Hepatocyte (in vitro differentiated cells): ENCODE measurements around the gene BUB1B. TPM values are rescaled to one million over a fixed set of nuclear protein-coding genes. Genes with fewer than 3 reads are reported as not detected.
A peak's percentile ranks its signal among the peaks of the same experiment; 100 is the strongest.

Source experiments
- DNase-seq: peaks from one replicate; pipeline ENCODE4 v3.0.0-alpha.2; 2016; ENCODE audit warnings: low spot score
- H2AFZ ChIP-seq: fragments of 200-600 bp; sonication (generic); 2 replicates; pipeline ENCODE4 v1.6.0; 2016; ENCODE audit warnings: antibody characterized with exemption, mild to moderate bottlenecking
- H3K27ac ChIP-seq: fragments of 200-600 bp; sonication (generic); 2 replicates; pipeline ENCODE4 v1.5.1; 2016; ENCODE audit warnings: mild to moderate bottlenecking
- H3K27me3 ChIP-seq: fragments of 200-600 bp; sonication (generic); 2 replicates; pipeline ENCODE4 v1.6.1; 2016
- H3K36me3 ChIP-seq: fragments of 200-600 bp; sonication (generic); replicated peaks from 2 replicates; pipeline ENCODE4 v1.5.1; 2016; ENCODE audit warnings: low read depth; ENCODE audit not compliant: insufficient read depth
- H3K4me1 ChIP-seq: fragments of 200-600 bp; sonication (generic); 2 replicates; pipeline ENCODE4 v1.5.1; 2016; ENCODE audit warnings: mild to moderate bottlenecking, moderate library complexity; ENCODE audit not compliant: insufficient read depth
- H3K4me2 ChIP-seq: fragments of 200-600 bp; sonication (generic); 2 replicates; pipeline ENCODE4 v1.6.0; 2016
- H3K4me3 ChIP-seq: fragments of 200-600 bp; sonication (generic); 2 replicates; pipeline ENCODE4 v1.5.1; 2016; ENCODE audit warnings: mild to moderate bottlenecking
- H3K79me2 ChIP-seq: fragments of 200-600 bp; sonication (generic); 2 replicates; pipeline ENCODE4 v1.6.0; 2017; ENCODE audit warnings: mild to moderate bottlenecking
- H3K9me2 ChIP-seq: fragments of 200-600 bp; sonication (generic); replicated peaks from 2 replicates; pipeline ENCODE4 v1.6.0; 2017; ENCODE audit warnings: mild to moderate bottlenecking; ENCODE audit not compliant: insufficient read depth
- H3K9me3 ChIP-seq: fragments of 200-600 bp; sonication (generic); 2 replicates; pipeline ENCODE4 v1.5.1; 2016; ENCODE audit warnings: low read depth, mild to moderate bottlenecking
- H4K20me1 ChIP-seq: fragments of 200-600 bp; sonication (generic); 2 replicates; pipeline ENCODE4 v1.6.0; 2016; ENCODE audit warnings: mild to moderate bottlenecking; ENCODE audit not compliant: insufficient read depth, poor library complexity, severe bottlenecking
- EZH2 ChIP-seq: fragments of 200-600 bp; sonication (generic); IDR thresholded peaks from 2 replicates; pipeline ENCODE4 v1.6.1; 2016; ENCODE audit warnings: antibody characterized with exemption, mild to moderate bottlenecking, borderline replicate concordance
- EZH2phosphoT487 ChIP-seq: fragments of 200-600 bp; sonication (generic); IDR thresholded peaks from one replicate; pipeline ENCODE4 v1.6.1; 2018; ENCODE audit warnings: antibody characterized with exemption, mild to moderate bottlenecking, low read depth, moderate library complexity; ENCODE audit not compliant: unreplicated experiment, severe bottlenecking
- WGBS: methylation state at CpG from one replicate; pipeline ENCODE4 v1.1.6; 2016; ENCODE audit warnings: low lambda C conversion rate; ENCODE audit errors: missing lambda C conversion rate; 5-methylcytosine and 5-hydroxymethylcytosine counted together
- polyA plus RNA-seq: library from polyadenylated mRNA; unstranded; fragments of >200 nt; fragmentation: Nextera tagmentation; extraction: Ambion mirVana; gene quantifications from 2 replicates; pipeline ENCODE4 v1.2.1, GENCODE V29; 2016
- total RNA-seq: library from RNA; depleted of rRNA; stranded (reverse); fragments of >200 nt; gene quantifications from 2 replicates; pipeline ENCODE4 v1.2.3, GENCODE V29; 2014
- TF ChIP-seq, protein P1 (sequence below): fragments of 200-600 bp; sonication (generic); IDR thresholded peaks from 2 replicates; pipeline ENCODE4 v1.5.1; 2016; ENCODE audit warnings: antibody characterized with exemption, mild to moderate bottlenecking; ENCODE audit not compliant: poor library complexity

BUB1B gene, protein sequence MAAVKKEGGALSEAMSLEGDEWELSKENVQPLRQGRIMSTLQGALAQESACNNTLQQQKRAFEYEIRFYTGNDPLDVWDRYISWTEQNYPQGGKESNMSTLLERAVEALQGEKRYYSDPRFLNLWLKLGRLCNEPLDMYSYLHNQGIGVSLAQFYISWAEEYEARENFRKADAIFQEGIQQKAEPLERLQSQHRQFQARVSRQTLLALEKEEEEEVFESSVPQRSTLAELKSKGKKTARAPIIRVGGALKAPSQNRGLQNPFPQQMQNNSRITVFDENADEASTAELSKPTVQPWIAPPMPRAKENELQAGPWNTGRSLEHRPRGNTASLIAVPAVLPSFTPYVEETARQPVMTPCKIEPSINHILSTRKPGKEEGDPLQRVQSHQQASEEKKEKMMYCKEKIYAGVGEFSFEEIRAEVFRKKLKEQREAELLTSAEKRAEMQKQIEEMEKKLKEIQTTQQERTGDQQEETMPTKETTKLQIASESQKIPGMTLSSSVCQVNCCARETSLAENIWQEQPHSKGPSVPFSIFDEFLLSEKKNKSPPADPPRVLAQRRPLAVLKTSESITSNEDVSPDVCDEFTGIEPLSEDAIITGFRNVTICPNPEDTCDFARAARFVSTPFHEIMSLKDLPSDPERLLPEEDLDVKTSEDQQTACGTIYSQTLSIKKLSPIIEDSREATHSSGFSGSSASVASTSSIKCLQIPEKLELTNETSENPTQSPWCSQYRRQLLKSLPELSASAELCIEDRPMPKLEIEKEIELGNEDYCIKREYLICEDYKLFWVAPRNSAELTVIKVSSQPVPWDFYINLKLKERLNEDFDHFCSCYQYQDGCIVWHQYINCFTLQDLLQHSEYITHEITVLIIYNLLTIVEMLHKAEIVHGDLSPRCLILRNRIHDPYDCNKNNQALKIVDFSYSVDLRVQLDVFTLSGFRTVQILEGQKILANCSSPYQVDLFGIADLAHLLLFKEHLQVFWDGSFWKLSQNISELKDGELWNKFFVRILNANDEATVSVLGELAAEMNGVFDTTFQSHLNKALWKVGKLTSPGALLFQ
- total RNA-seq (7.6 and 11.9 TPM in 2 replicates), polyA plus RNA-seq (5.3 and 10.7 TPM in 2 replicates)

- no peaks in the 10 kb centered on the region for H3K9me2 ChIP-seq
- H3K36me3 ChIP-seq = no peaks in the 10 kb centered on the region
- no peaks in the 10 kb centered on the region for H3K9me3 ChIP-seq
- peak within 1 kb of the TSS; percentile 91 for H2AFZ ChIP-seq
- TF ChIP-seq EZH2phosphoT487 (no peak), EZH2 (no peak)
- TF ChIP-seq, protein P1, sequence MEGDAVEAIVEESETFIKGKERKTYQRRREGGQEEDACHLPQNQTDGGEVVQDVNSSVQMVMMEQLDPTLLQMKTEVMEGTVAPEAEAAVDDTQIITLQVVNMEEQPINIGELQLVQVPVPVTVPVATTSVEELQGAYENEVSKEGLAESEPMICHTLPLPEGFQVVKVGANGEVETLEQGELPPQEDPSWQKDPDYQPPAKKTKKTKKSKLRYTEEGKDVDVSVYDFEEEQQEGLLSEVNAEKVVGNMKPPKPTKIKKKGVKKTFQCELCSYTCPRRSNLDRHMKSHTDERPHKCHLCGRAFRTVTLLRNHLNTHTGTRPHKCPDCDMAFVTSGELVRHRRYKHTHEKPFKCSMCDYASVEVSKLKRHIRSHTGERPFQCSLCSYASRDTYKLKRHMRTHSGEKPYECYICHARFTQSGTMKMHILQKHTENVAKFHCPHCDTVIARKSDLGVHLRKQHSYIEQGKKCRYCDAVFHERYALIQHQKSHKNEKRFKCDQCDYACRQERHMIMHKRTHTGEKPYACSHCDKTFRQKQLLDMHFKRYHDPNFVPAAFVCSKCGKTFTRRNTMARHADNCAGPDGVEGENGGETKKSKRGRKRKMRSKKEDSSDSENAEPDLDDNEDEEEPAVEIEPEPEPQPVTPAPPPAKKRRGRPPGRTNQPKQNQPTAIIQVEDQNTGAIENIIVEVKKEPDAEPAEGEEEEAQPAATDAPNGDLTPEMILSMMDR = no peak
- 2% methylated on average over 53 of the region's 54 CpGs for WGBS
- H4K20me1 ChIP-seq = no peaks in the 10 kb centered on the region
- no peaks in the 10 kb centered on the region for H3K27me3 ChIP-seq
- peaks cover 8% of the 10 kb centered on the region for H3K4me1 ChIP-seq
- H3K4me3 ChIP-seq = peak within 1 kb of the TSS; percentile 79
- peak within 1 kb of the TSS; percentile 13 for H3K27ac ChIP-seq
- H3K4me2 ChIP-seq = peak within 1 kb of the TSS; percentile 88
- peaks cover 39% of the 10 kb centered on the region for H3K79me2 ChIP-seq
- DNase-seq = peak; percentile 94
Observed at GRCh38 chr15:40160689-40161688, at the start of gene BUB1B. TSS of gene BUB1B (plus strand) at chr15:40161069. CDS start at chr15:40161221, 152 bp downstream.

- Histone ChIP-seq H3K4me1 (peaks cover 10% of the 10 kb centered on the region), H3K4me3 (no peak overlapping the region), H3K9me2 (no peaks in the 10 kb centered on the region), H3K27ac (no peak overlapping the region), H3K27me3 (no peaks in the 10 kb centered on the region), H3K9me3 (no peaks in the 10 kb centered on the region), H3K4me2 (no peak overlapping the region), H3K79me2 (peaks cover 12% of the 10 kb centered on the region), H2AFZ (no peak overlapping the region), H3K36me3 (no peaks in the 10 kb centered on the region), H4K20me1 (no peaks in the 10 kb centered on the region)
- DNase-seq = no peak
- TF ChIP-seq EZH2 = no peak
- TF ChIP-seq, protein P1 = no peak
- TF ChIP-seq EZH2phosphoT487 = no peak
- WGBS = 77% methylated on average over 2 of the region's 2 CpGs
Observed at GRCh38 chr15:40111888-40112287, 49.0 kb upstream of the BUB1B start.

GRCh38 chr15:40112789-40113188 lies 48.1 kb upstream of the BUB1B start:
- Histone ChIP-seq H2AFZ (no peak overlapping the region), H3K79me2 (peaks cover 7% of the 10 kb centered on the region), H3K36me3 (no peaks in the 10 kb centered on the region), H3K9me3 (no peaks in the 10 kb centered on the region), H3K9me2 (no peaks in the 10 kb centered on the region), H4K20me1 (no peaks in the 10 kb centered on the region), H3K27ac (no peak overlapping the region), H3K4me2 (no peak overlapping the region), H3K4me3 (no peak overlapping the region), H3K27me3 (no peaks in the 10 kb centered on the region), H3K4me1 (peaks cover 1% of the 10 kb centered on the region)
- WGBS = 80% methylated on average over 16 of the region's 24 CpGs
- no peak for TF ChIP-seq EZH2
- TF ChIP-seq, protein P1 = no peak
- TF ChIP-seq EZH2phosphoT487 = no peak
- no peak for DNase-seq
